Ascending aorta (tissue), 2 donors: ENCODE measurements around the gene OTUB2. TPM values are rescaled to one million over a fixed set of nuclear protein-coding genes. Genes with fewer than 3 reads are reported as not detected.

Experiments used
- DNase-seq, 2 donors: peaks; one replicate each; pipeline ENCODE4 v3.0.0-alpha.2; 2019; ENCODE audit warnings: low spot score in 2 of 2
- H3K27ac ChIP-seq, 2 donors: fragments of 200-600 bp; sonication (generic); one replicate each; pipeline ENCODE4 v1.5.1; 2016 to 2017; ENCODE audit warnings: mild to moderate bottlenecking in 1 of 2
- H3K27me3 ChIP-seq: fragments of 200-600 bp; sonication (generic); one replicate; pipeline ENCODE4 v1.5.1; 2017
- H3K36me3 ChIP-seq, 2 donors: fragments of 200-600 bp; sonication (generic); one replicate each; pipeline ENCODE4 v1.5.1; 2016
- H3K4me1 ChIP-seq, 2 donors: fragments of 200-600 bp; sonication (generic); one replicate each; pipeline ENCODE4 v1.5.1; 2016 to 2017; ENCODE audit warnings: mild to moderate bottlenecking in 1 of 2
- H3K4me3 ChIP-seq, 2 donors: fragments of 200-600 bp; sonication (generic); one replicate each; pipeline ENCODE4 v1.5.1; 2016 to 2017; ENCODE audit warnings: mild to moderate bottlenecking in 1 of 2
- H3K9me3 ChIP-seq, 2 donors: fragments of 200-600 bp; sonication (generic); one replicate each; pipeline ENCODE4 v1.5.1; 2016
- CTCF ChIP-seq, 3 experiments: fragments of 200-600 bp in 2 of 3; fragments of 450-650 bp in 1 of 3; sonication (generic) in 2 of 3; IDR thresholded peaks; one replicate each; pipeline ENCODE4 v1.5.1; 2016 to 2019; ENCODE audit warnings: antibody characterized with exemption in 3 of 3, mild to moderate bottlenecking in 1 of 3, moderate library complexity in 1 of 3
- intact Hi-C: fragments of 100-400 bp; cut with DNase I; formaldehyde crosslinking; loops from one replicate; pipeline ENCODE4 v1.15.1; 2023
- total RNA-seq: library from RNA; depleted of rRNA; stranded (reverse); fragments of >200 nt; gene quantifications from one replicate; pipeline ENCODE4 v1.1.0, GENCODE V29; 2016

The OTUB2 gene
- total RNA-seq, 1 donor from 2014 or later = 0.21 TPM

- H3K36me3 ChIP-seq = peaks cover 0 to 2% of the 10 kb centered on the region in 2 donors
- H3K27ac ChIP-seq = no peak overlapping the region
- no peak for DNase-seq
- intact Hi-C loops = no loop called here
- peaks cover 0 to 3% of the 10 kb centered on the region in 2 donors for H3K4me1 ChIP-seq
- no peaks in the 10 kb centered on the region for H3K9me3 ChIP-seq
- TF ChIP-seq CTCF (IDR thresholded peaks at IDR 0.05) = no peak
- no peaks in the 10 kb centered on the region for H3K27me3 ChIP-seq
- no peak overlapping the region for H3K4me3 ChIP-seq
Measured at GRCh38 chr14:94038921-94039629, 12.9 kb downstream of the OTUB2 start.

- no peak overlapping the region for H3K27ac ChIP-seq
- no peak for TF ChIP-seq CTCF (IDR thresholded peaks at IDR 0.05)
- peaks cover 0 to 13% of the 10 kb centered on the region in 2 donors for H3K36me3 ChIP-seq
- no peak overlapping the region for H3K4me3 ChIP-seq
- no peak for DNase-seq
- H3K9me3 ChIP-seq = no peaks in the 10 kb centered on the region
- H3K4me1 ChIP-seq = peaks cover 0 to 3% of the 10 kb centered on the region in 2 donors
- intact Hi-C loops = no loop called here
- no peaks in the 10 kb centered on the region for H3K27me3 ChIP-seq
Measured at GRCh38 chr14:94040247-94040646, 14.1 kb downstream of the OTUB2 start.

GRCh38 chr14:94040796-94041195, 14.7 kb downstream of the OTUB2 start:
- H3K4me1 ChIP-seq = peaks cover 0 to 3% of the 10 kb centered on the region in 2 donors
- H3K27me3 ChIP-seq = no peaks in the 10 kb centered on the region
- DNase-seq = no peak
- TF ChIP-seq CTCF (IDR thresholded peaks at IDR 0.05) = no peak
- no peak overlapping the region for H3K4me3 ChIP-seq
- no peaks in the 10 kb centered on the region for H3K9me3 ChIP-seq
- H3K27ac ChIP-seq = no peak overlapping the region
- peaks cover 0 to 18% of the 10 kb centered on the region in 2 donors for H3K36me3 ChIP-seq
- intact Hi-C loops = no loop called here

GRCh38 chr14:94041551-94042346, 15.6 kb downstream of the OTUB2 start:
- H3K4me3 ChIP-seq = no peak overlapping the region
- no peak for DNase-seq
- peaks cover 0 to 3% of the 10 kb centered on the region in 2 donors for H3K4me1 ChIP-seq
- H3K9me3 ChIP-seq = no peaks in the 10 kb centered on the region
- no peaks in the 10 kb centered on the region for H3K27me3 ChIP-seq
- H3K27ac ChIP-seq = no peak overlapping the region
- TF ChIP-seq CTCF (IDR thresholded peaks at IDR 0.05) = no peak
- intact Hi-C loops = no loop called here
- H3K36me3 ChIP-seq = peaks cover 7 to 28% of the 10 kb centered on the region in 2 donors

- intact Hi-C loops = no loop called here
- peaks cover 15 to 36% of the 10 kb centered on the region in 2 donors for H3K36me3 ChIP-seq
- H3K4me3 ChIP-seq = no peak overlapping the region
- no peaks in the 10 kb centered on the region for H3K27me3 ChIP-seq
- no peak overlapping the region for H3K27ac ChIP-seq
- TF ChIP-seq CTCF (IDR thresholded peaks at IDR 0.05) = no peak
- no peaks in the 10 kb centered on the region for H3K9me3 ChIP-seq
- no peak for DNase-seq
- peaks cover 0 to 3% of the 10 kb centered on the region in 2 donors for H3K4me1 ChIP-seq
Measured at GRCh38 chr14:94042433-94043091, 16.4 kb downstream of the OTUB2 start.
